Tibial nerve (tissue), 4 donors: Measurements from ENCODE around the gene RUNX3.

Source experiments
- CTCF ChIP-seq, 5 experiments: fragments of 200-600 bp in 3 of 5; fragments of 450-650 bp in 2 of 5; sonication (generic) in 3 of 5; IDR thresholded peaks; one replicate each; pipeline ENCODE4 v1.5.1; 2016 to 2019; ENCODE audit warnings: antibody characterized with exemption in 5 of 5, mild to moderate bottlenecking in 3 of 5, moderate library complexity in 2 of 5
- EP300 ChIP-seq, 2 donors: sonication (generic); formaldehyde crosslinking; IDR thresholded peaks; one replicate each; pipeline ENCODE4 v1.6.1; 2017; ENCODE audit warnings: antibody characterized with exemption in 2 of 2, mild to moderate bottlenecking in 1 of 2
- POLR2A ChIP-seq, 2 donors: fragments of 450-650 bp; IDR thresholded peaks; one replicate each; pipeline ENCODE4 v1.6.1; 2017; ENCODE audit warnings: antibody characterized with exemption in 2 of 2, mild to moderate bottlenecking in 2 of 2, moderate library complexity in 2 of 2

DNA sequence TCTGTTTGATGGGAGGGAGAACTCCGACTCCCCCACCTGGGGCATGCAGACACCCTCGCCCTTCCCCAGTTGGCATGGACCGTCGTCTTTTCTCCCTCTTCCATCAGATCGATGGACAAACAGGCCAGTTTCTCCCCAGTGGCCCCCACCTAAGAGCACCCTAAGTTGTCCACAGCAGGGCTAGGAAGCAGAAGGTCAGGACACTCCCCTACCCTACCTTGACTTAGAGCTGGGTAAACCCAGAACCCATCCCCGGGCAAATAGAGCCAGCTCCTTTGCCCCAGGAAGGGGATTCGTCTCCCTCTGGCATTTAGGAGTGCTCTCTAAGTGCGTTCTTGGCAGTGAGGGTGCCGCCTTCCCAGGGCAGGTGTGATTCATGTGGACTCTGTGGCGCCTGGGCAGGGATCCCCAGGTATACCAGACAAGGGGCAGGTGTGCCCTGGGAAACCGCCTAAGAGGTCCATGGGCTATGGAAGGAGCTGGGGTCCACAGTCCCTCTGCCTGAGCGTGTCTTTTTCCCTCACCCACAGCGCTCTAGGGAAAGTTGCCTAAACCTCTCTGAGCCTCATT, 2.7 kb upstream of the RUNX3 start:
- no peak for TF ChIP-seq EP300 (IDR thresholded peaks at IDR 0.05)
- TF ChIP-seq CTCF (IDR thresholded peaks at IDR 0.05), result no peak
- no peak for TF ChIP-seq POLR2A (IDR thresholded peaks at IDR 0.05)
